DMS 273 (cell line): Measurements from ENCODE around the gene CHCHD10.

Source experiments
- DNase-seq: peaks from one replicate; lab custom pipeline; 2025; ENCODE audit not compliant: unreplicated experiment; lab: John Stamatoyannopoulos, UW

CHCHD10 gene

GRCh38 chr22:23773483-23774113, 5.8 kb upstream of the CHCHD10 start:
- no peak for DNase-seq

GRCh38 chr22:23772649-23773473, 5.1 kb upstream of the CHCHD10 start, which contains the start of gene MMP11:
TSS of gene MMP11 (plus strand) at chr22:23772849. CDS start at chr22:23772871, 22 bp downstream.
- peak; percentile 52 for DNase-seq

- DNase-seq: no peak
Measured at GRCh38 chr22:23772315-23772648, 4.5 kb upstream of the CHCHD10 start.

- DNase-seq: no peak
Measured at GRCh38 chr22:23769321-23769965, 1.7 kb upstream of the CHCHD10 start.

GRCh38 chr22:23767303-23767672, 484 bp downstream of the CHCHD10 start:
- DNase-seq: no peak

GRCh38 chr22:23764899-23765881, 2.6 kb downstream of the CHCHD10 start:
- DNase-seq: no peak

- DNase-seq: no peak
Measured at GRCh38 chr22:23763954-23764353, 3.8 kb downstream of the CHCHD10 start.

- DNase-seq: no peak
Measured at GRCh38 chr22:23763579-23763945, 4.2 kb downstream of the CHCHD10 start.

GRCh38 chr22:23762842-23763578, 4.8 kb downstream of the CHCHD10 start, which contains the start of gene C22orf15:
TSS of gene C22orf15 (plus strand) at chr22:23762990. CDS start at chr22:23763307, 317 bp downstream.
- peak; percentile 46 for DNase-seq

- no peak for DNase-seq
Measured at GRCh38 chr22:23760056-23760455, 7.7 kb downstream of the CHCHD10 start.

GRCh38 chr22:23759566-23759965, 8.2 kb downstream of the CHCHD10 start:
- no peak for DNase-seq

- DNase-seq: no peak
Measured at GRCh38 chr22:23756891-23757290, 10.9 kb downstream of the CHCHD10 start.

GRCh38 chr22:23755711-23756110, 12.1 kb downstream of the CHCHD10 start:
- no peak for DNase-seq

GRCh38 chr22:23754980-23755636, 12.7 kb downstream of the CHCHD10 start:
- peak; percentile 15 for DNase-seq

GRCh38 chr22:23754220-23754919, 13.4 kb downstream of the CHCHD10 start, which contains the start of gene VPREB3:
TSS of gene VPREB3 (minus strand) at chr22:23754425. CDS start at chr22:23754363, 62 bp downstream.
- DNase-seq: no peak

- no peak for DNase-seq
Measured at GRCh38 chr22:23753385-23753784, 14.4 kb downstream of the CHCHD10 start.

GRCh38 chr22:23752750-23753149, 15.0 kb downstream of the CHCHD10 start:
- DNase-seq: no peak

GRCh38 chr22:23752090-23752691, 15.6 kb downstream of the CHCHD10 start:
- DNase-seq: no peak
